Esophagus muscularis mucosa (tissue), 3 donors: ENCODE results near the gene ASAP2.

ENCODE experiments used
- CTCF ChIP-seq, 3 experiments: fragments of 200-600 bp in 2 of 3; fragments of 450-650 bp in 1 of 3; sonication (generic) in 2 of 3; IDR thresholded peaks; one replicate each; pipeline ENCODE4 v1.5.1; 2017 to 2019; ENCODE audit warnings: antibody characterized with exemption in 3 of 3, mild to moderate bottlenecking in 2 of 3, moderate library complexity in 1 of 3
- POLR2A ChIP-seq: fragments of 450-650 bp; IDR thresholded peaks from one replicate; pipeline ENCODE4 v1.6.1; 2017; ENCODE audit warnings: antibody characterized with exemption, moderate library complexity, mild to moderate bottlenecking, low read depth
- POLR2AphosphoS5 ChIP-seq, 2 donors: sonication (generic); formaldehyde crosslinking; IDR thresholded peaks; one replicate each; pipeline ENCODE4 v1.6.1; 2017; ENCODE audit warnings: antibody characterized with exemption in 2 of 2

DNA sequence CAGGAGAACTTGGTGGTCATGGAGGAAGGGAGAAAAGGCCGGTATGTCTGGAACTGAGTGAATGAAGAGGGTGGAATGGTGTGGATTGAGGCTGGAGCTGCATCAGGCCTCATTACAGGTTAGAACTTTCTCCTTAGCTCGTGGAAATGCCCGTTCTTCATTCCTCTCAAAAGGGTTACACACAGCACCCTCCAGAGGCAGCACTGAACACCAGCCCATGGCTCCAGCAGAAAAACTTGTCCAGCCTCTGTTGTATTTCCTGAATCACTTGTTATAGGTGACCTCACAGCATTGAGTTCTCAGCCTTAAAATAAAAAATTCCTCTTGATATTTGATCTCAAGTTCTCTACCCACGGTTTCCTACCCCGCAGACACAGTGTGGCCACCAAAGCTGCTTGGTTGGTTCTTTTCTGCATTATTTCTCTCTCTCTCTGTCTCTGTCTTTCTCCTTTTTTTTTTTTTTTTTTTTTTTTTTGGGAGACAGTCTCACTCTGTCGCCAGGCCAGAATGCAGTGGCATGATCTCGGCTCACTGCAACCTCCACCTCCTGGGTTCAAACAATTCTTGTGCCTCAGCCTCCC is 127.1 kb downstream of the ASAP2 start:
- TF ChIP-seq POLR2A (no peak), CTCF (IDR thresholded peaks at IDR 0.05) (peak; percentile 66 to 77 (median 71)), POLR2AphosphoS5 (IDR thresholded peaks at IDR 0.05) (peak in 1 of 2 donors; percentile 19)
